HepG2 (cell line): ENCODE measurements around the gene CHKB. TPM values are rescaled to one million over a fixed set of nuclear protein-coding genes. Genes with fewer than 3 reads are reported as not detected.

Source experiments
- ATAC-seq: fragments of 200-7000 bp; cut with Tn5 transposase; 3 replicates; pipeline ENCODE4 v1.9.1; 2020; ENCODE audit warnings: mild to moderate bottlenecking, moderate library complexity
- BruUV-seq: library from RNA; stranded (reverse); fragments of 400-500 nt; replicated peaks from 2 replicates; lab custom pipeline; 2021; lab: Mats Ljungman, UMichigan
- CTCF ChIA-PET: fragments of 300-600 bp; formaldehyde crosslinking; extraction: SDS; loops from one replicate; lab custom pipeline; 2021; ENCODE audit warnings: low total read pairs, inconsistent platforms, low intra/inter-chr PET ratio; lab: Yijun Ruan, JAX
- POLR2A ChIA-PET: fragments of 350-600 bp; sonication (Branson Sonifier 250); formaldehyde crosslinking; loops from one replicate; lab custom pipeline; 2020; ENCODE audit warnings: antibody characterized with exemption, inconsistent platforms; lab: Yijun Ruan, JAX
- DNase-seq: peaks from one replicate; pipeline ENCODE4 v3.0.0-alpha.2; 2015; ENCODE audit warnings: low spot score
- FAIRE-seq: peaks from 3 replicates; lab custom pipeline; 2011; peaks lifted over from hg19 to GRCh38; lab: Jason Lieb, UNC
- H2AFZ ChIP-seq: one replicate; pipeline ENCODE4 v1.6.1; 2011; ENCODE audit warnings: low read length, inconsistent platforms
- H3K27ac ChIP-seq: fragments of 300-600 bp; 3 replicates; pipeline ENCODE4 v1.8.0; 2011; ENCODE audit warnings: mixed run types, mild to moderate bottlenecking, mixed read lengths, low read length, inconsistent platforms; ENCODE audit not compliant: insufficient read depth; ENCODE audit errors: extremely low read length
- H3K27me3 ChIP-seq, 2 experiments: fragments of 200-600 bp in 1 of 2; 2 replicates in 1 of 2; 3 replicates in 1 of 2; pipeline versions ENCODE4 v1.6.0 to v1.8.0; 2011; ENCODE audit warnings: low read length in 2 of 2, mild to moderate bottlenecking in 2 of 2, moderate library complexity in 2 of 2, inconsistent platforms in 1 of 2; ENCODE audit not compliant: insufficient read depth in 2 of 2, control insufficient read depth in 1 of 2
- H3K36me3 ChIP-seq, 2 experiments: fragments of 200-600 bp in 1 of 2; replicated peaks in 1 of 2; 2 replicates in 1 of 2; 3 replicates in 1 of 2; pipeline versions ENCODE4 v1.5.1 to v1.8.0; 2011; ENCODE audit warnings: low read length in 2 of 2, inconsistent platforms in 1 of 2; ENCODE audit not compliant: insufficient read depth in 2 of 2, control insufficient read depth in 1 of 2
- H3K4me1 ChIP-seq: 2 replicates; pipeline ENCODE4 v1.5.1; 2012; ENCODE audit warnings: low read length, inconsistent platforms; ENCODE audit not compliant: insufficient read depth
- H3K4me2 ChIP-seq: 2 replicates; pipeline ENCODE4 v1.6.0; 2011; ENCODE audit warnings: low read depth, low read length, inconsistent platforms
- H3K4me3 ChIP-seq, 3 experiments: fragments of 200-600 bp in 1 of 3; sonication (generic), shearing (Covaris generic) in 1 of 3; replicated peaks in 1 of 3; 2 replicates each; pipeline ENCODE4 v1.5.1; 2011 to 2016; ENCODE audit warnings: low read length in 3 of 3, inconsistent platforms in 2 of 3, low read depth in 2 of 3, mild to moderate bottlenecking in 2 of 3, control low read depth in 1 of 3, mixed read lengths in 1 of 3; ENCODE audit not compliant: insufficient read depth in 1 of 3
- H3K79me2 ChIP-seq: one replicate; pipeline ENCODE4 v1.6.1; 2011; ENCODE audit warnings: low read length, inconsistent platforms; ENCODE audit not compliant: insufficient read depth
- H3K9ac ChIP-seq: 2 replicates; pipeline ENCODE4 v1.6.0; 2011; ENCODE audit warnings: mild to moderate bottlenecking, low read depth, low read length, inconsistent platforms; ENCODE audit not compliant: insufficient read depth
- H3K9me3 ChIP-seq: 2 replicates; pipeline ENCODE4 v1.5.1; 2012; ENCODE audit warnings: mild to moderate bottlenecking, low read length
- H4K20me1 ChIP-seq: 2 replicates; pipeline ENCODE4 v1.6.0; 2011; ENCODE audit warnings: inconsistent platforms, mild to moderate bottlenecking, low read length, moderate library complexity; ENCODE audit not compliant: insufficient read depth
- MAZ ChIP-seq, 2 experiments: sonication (generic) in 1 of 2; formaldehyde crosslinking in 1 of 2; IDR thresholded peaks; 2 replicates each; pipeline versions ENCODE4 v1.5.0 to v1.6.1; 2012 to 2020; ENCODE audit warnings: low read depth in 2 of 2, mild to moderate bottlenecking in 2 of 2, borderline replicate concordance in 1 of 2, improper control_type of control experiment in 1 of 2, low read length in 1 of 2, missing genetic modification reagents in 1 of 2, moderate library complexity in 1 of 2
- MIER2 ChIP-seq: IDR thresholded peaks from 2 replicates; pipeline ENCODE4 v1.6.1; 2016; ENCODE audit warnings: missing biosample characterization, missing genetic modification reagents
- NRL ChIP-seq: sonication (generic); formaldehyde crosslinking; IDR thresholded peaks from 2 replicates; pipeline ENCODE4 v1.5.0; 2020; ENCODE audit warnings: missing genetic modification reagents, mild to moderate bottlenecking, moderate library complexity, borderline replicate concordance
- POLR2A ChIP-seq, 2 experiments: IDR thresholded peaks; 2 replicates each; pipeline ENCODE4 v1.6.1; 2011; ENCODE audit warnings: low read depth in 2 of 2, low read length in 2 of 2, mild to moderate bottlenecking in 1 of 2, moderate library complexity in 1 of 2; ENCODE audit not compliant: insufficient read depth in 1 of 2
- ZNF24 ChIP-seq: fragments of 450-650 bp; IDR thresholded peaks from 2 replicates; pipeline ENCODE4 v1.6.1; 2017; ENCODE audit warnings: antibody characterized with exemption, mild to moderate bottlenecking
- ZNF329 ChIP-seq: sonication (generic); formaldehyde crosslinking; IDR thresholded peaks from 2 replicates; pipeline ENCODE4 v1.9.0; 2021; ENCODE audit warnings: low read depth, mild to moderate bottlenecking, missing genetic modification reagents
- ZNF382 ChIP-seq: sonication (generic); formaldehyde crosslinking; IDR thresholded peaks from 2 replicates; pipeline ENCODE4 v1.5.0; 2020; ENCODE audit warnings: missing genetic modification reagents, mild to moderate bottlenecking, borderline replicate concordance
- ZNF564 ChIP-seq: sonication (generic); formaldehyde crosslinking; IDR thresholded peaks from 2 replicates; pipeline ENCODE4 v1.8.1; 2023; ENCODE audit warnings: mild to moderate bottlenecking, missing genetic modification reagents
- ZNF577 ChIP-seq: sonication (generic); formaldehyde crosslinking; IDR thresholded peaks from 2 replicates; pipeline ENCODE4 v1.4.0; 2020; ENCODE audit warnings: mild to moderate bottlenecking, low read depth, missing genetic modification reagents, borderline replicate concordance
- ZNF644 ChIP-seq: IDR thresholded peaks from 2 replicates; pipeline ENCODE4 v1.6.1; 2016; ENCODE audit warnings: low read depth
- ZSCAN20 ChIP-seq: sonication (generic); formaldehyde crosslinking; IDR thresholded peaks from 2 replicates; pipeline ENCODE4 v1.4.0; 2020; ENCODE audit warnings: missing genetic modification reagents, mild to moderate bottlenecking, borderline replicate concordance
- whole genome bisulfite sequencing: methylation state at CpG from one replicate; pipeline ENCODE4 v1.1.6; 2017; ENCODE audit warnings: low lambda C conversion rate; 5-methylcytosine and 5-hydroxymethylcytosine counted together
- in situ Hi-C: cut with HindIII; loops from 2 replicates; pipeline ENCODE4 v1.10.0; 2017; ENCODE audit warnings: low pct_unique_long_range_greater_than_20kb; ENCODE audit not compliant: extremely low pct_ligation_motif_present
- intact Hi-C: fragments of 100-400 bp; cut with micrococcal nuclease; formaldehyde crosslinking; loops from one replicate; pipeline ENCODE4 v1.10.0; 2022; ENCODE audit not compliant: unreplicated experiment
- polyA plus RNA-seq, 8 experiments: library from polyadenylated mRNA; depleted of rRNA in 3 of 8; stranded (reverse) in 7 of 8; unstranded in 1 of 8; fragments of >200 nt; fragmentation: Illumina TruSeq in 4 of 8; extraction: Trizol in 4 of 8; gene quantifications; 2 replicates each; pipeline versions ENCODE4 v1.2.1 to v1.2.3, GENCODE V29; 2011 to 2016; ENCODE audit warnings: low read depth in 4 of 8, missing spikeins in 1 of 8, mixed read lengths in 1 of 8; ENCODE audit not compliant: insufficient read depth in 1 of 8
- total RNA-seq, 5 experiments: library from RNA; depleted of rRNA; stranded (reverse); fragments of >200 nt; fragmentation: Illumina TruSeq; extraction: Trizol; gene quantifications; 2 replicates each; pipeline ENCODE4 v1.2.3, GENCODE V29; 2016; ENCODE audit warnings: low read depth in 1 of 5
- TF ChIP-seq, protein P1 (sequence below): sonication (generic); formaldehyde crosslinking; IDR thresholded peaks from 2 replicates; pipeline ENCODE4 v1.4.0; 2020; ENCODE audit warnings: mild to moderate bottlenecking, low read depth, missing genetic modification reagents
- TF ChIP-seq, protein P2 (sequence below): IDR thresholded peaks from 2 replicates; pipeline ENCODE4 v1.6.1; 2016; ENCODE audit warnings: control low read depth
- TF ChIP-seq, protein P3 (sequence below): sonication (generic); formaldehyde crosslinking; IDR thresholded peaks from 2 replicates; pipeline ENCODE4 v1.4.0; 2020; ENCODE audit warnings: missing genetic modification reagents, borderline replicate concordance
- TF ChIP-seq, protein P4 (sequence below): sonication (generic); formaldehyde crosslinking; IDR thresholded peaks from 2 replicates; pipeline ENCODE4 v1.5.0; 2020; ENCODE audit warnings: missing genetic modification reagents
- TF ChIP-seq, protein P5 (sequence below): IDR thresholded peaks from 2 replicates; pipeline ENCODE4 v1.6.1; 2016
- TF ChIP-seq, protein P6 (sequence below): sonication (generic); formaldehyde crosslinking; IDR thresholded peaks from 2 replicates; pipeline ENCODE4 v1.4.0; 2020; ENCODE audit warnings: mild to moderate bottlenecking, missing genetic modification reagents

The CHKB gene
- total and polyA plus RNA-seq, 2 of the 13 experiments (the other 11 are each of a cell fraction or from before 2014, with no cell fraction given): 24.5 to 42.7 TPM

DNA sequence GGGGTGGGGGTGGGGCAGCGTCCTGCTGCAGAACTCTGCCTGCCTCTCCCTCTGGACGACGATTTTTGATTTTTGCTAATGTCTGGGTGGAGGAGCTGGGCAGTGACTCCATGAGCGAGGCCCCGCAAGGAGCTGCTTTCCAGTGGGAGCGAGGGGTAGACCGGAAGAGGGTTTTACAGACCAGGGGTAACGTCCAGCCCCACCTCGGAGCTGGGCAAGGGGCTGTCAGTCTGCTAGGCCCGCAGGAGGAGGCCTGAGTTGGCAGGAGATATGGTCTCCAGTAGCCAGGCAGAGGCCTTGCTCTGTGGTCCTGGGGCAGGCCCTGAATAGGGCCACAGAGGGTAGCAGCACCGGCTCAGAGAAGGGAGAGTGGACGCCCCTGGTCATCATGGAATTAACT is 26.9 kb upstream of the CHKB start:
- DNase-seq (no peak), FAIRE-seq (no peak), ATAC-seq (no peak)
- H3K36me3 ChIP-seq: no peaks in the 10 kb centered on the region
- WGBS: 59% methylated on average over 7 of the region's 12 CpGs
- H3K27me3 ChIP-seq: peaks cover 0 to 6% of the 10 kb centered on the region in 2 experiments; a peak in 2 of 5 replicates
- ChIA-PET CTCF (no interaction called here), POLR2A (interaction anchor here (1.8 kb wide), 1 partner anchor 27 kb away, joined by 4 read pairs; the partner anchor contains the start of gene CHKB)
- no peak overlapping the region for H3K27ac ChIP-seq
- in situ Hi-C loops: no loop called here
- H4K20me1 ChIP-seq: no peaks in the 10 kb centered on the region
- intact Hi-C loops: no loop called here
- no peaks in the 10 kb centered on the region for H3K9me3 ChIP-seq
- no TSS peak for BruUV-seq
- no peaks in the 10 kb centered on the region for H3K79me2 ChIP-seq
- no peak overlapping the region for H3K4me3 ChIP-seq
- TF ChIP-seq, protein P1, sequence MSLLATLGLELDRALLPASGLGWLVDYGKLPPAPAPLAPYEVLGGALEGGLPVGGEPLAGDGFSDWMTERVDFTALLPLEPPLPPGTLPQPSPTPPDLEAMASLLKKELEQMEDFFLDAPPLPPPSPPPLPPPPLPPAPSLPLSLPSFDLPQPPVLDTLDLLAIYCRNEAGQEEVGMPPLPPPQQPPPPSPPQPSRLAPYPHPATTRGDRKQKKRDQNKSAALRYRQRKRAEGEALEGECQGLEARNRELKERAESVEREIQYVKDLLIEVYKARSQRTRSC (CRISPR knock-in tag): no peak
- TF ChIP-seq, protein P2, sequence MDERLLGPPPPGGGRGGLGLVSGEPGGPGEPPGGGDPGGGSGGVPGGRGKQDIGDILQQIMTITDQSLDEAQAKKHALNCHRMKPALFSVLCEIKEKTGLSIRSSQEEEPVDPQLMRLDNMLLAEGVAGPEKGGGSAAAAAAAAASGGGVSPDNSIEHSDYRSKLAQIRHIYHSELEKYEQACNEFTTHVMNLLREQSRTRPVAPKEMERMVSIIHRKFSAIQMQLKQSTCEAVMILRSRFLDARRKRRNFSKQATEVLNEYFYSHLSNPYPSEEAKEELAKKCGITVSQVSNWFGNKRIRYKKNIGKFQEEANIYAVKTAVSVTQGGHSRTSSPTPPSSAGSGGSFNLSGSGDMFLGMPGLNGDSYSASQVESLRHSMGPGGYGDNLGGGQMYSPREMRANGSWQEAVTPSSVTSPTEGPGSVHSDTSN (CRISPR knock-in tag): no peak
- TF ChIP-seq MIER2 (CRISPR knock-in tag) (no peak), ZNF382 (CRISPR knock-in tag) (no peak), POLR2A (IDR thresholded peaks at IDR 0.05; ENCODE audit: insufficient read depth in 1 of 2, low read depth in 2 of 2, low read length in 2 of 2) (no peak), MAZ (IDR thresholded peaks at IDR 0.05; ENCODE audit: borderline replicate concordance, low read depth, low read length) (no peak), MAZ (CRISPR knock-in tag; IDR thresholded peaks at IDR 0.05; ENCODE audit: low read depth) (no peak), ZNF24 (no peak), ZNF644 (no peak), NRL (CRISPR knock-in tag) (no peak), ZNF564 (no peak), ZSCAN20 (CRISPR knock-in tag) (no peak), ZNF577 (CRISPR knock-in tag) (no peak), ZNF329 (CRISPR knock-in tag) (no peak)
- TF ChIP-seq, protein P3, sequence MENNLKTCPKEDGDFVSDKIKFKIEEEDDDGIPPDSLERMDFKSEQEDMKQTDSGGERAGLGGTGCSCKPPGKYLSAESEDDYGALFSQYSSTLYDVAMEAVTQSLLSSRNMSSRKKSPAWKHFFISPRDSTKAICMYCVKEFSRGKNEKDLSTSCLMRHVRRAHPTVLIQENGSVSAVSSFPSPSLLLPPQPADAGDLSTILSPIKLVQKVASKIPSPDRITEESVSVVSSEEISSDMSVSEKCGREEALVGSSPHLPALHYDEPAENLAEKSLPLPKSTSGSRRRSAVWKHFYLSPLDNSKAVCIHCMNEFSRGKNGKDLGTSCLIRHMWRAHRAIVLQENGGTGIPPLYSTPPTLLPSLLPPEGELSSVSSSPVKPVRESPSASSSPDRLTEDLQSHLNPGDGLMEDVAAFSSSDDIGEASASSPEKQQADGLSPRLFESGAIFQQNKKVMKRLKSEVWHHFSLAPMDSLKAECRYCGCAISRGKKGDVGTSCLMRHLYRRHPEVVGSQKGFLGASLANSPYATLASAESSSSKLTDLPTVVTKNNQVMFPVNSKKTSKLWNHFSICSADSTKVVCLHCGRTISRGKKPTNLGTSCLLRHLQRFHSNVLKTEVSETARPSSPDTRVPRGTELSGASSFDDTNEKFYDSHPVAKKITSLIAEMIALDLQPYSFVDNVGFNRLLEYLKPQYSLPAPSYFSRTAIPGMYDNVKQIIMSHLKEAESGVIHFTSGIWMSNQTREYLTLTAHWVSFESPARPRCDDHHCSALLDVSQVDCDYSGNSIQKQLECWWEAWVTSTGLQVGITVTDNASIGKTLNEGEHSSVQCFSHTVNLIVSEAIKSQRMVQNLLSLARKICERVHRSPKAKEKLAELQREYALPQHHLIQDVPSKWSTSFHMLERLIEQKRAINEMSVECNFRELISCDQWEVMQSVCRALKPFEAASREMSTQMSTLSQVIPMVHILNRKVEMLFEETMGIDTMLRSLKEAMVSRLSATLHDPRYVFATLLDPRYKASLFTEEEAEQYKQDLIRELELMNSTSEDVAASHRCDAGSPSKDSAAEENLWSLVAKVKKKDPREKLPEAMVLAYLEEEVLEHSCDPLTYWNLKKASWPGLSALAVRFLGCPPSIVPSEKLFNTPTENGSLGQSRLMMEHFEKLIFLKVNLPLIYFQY: no peak
- TF ChIP-seq, protein P4, sequence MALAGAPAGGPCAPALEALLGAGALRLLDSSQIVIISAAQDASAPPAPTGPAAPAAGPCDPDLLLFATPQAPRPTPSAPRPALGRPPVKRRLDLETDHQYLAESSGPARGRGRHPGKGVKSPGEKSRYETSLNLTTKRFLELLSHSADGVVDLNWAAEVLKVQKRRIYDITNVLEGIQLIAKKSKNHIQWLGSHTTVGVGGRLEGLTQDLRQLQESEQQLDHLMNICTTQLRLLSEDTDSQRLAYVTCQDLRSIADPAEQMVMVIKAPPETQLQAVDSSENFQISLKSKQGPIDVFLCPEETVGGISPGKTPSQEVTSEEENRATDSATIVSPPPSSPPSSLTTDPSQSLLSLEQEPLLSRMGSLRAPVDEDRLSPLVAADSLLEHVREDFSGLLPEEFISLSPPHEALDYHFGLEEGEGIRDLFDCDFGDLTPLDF: no peak
- TF ChIP-seq, protein P5, sequence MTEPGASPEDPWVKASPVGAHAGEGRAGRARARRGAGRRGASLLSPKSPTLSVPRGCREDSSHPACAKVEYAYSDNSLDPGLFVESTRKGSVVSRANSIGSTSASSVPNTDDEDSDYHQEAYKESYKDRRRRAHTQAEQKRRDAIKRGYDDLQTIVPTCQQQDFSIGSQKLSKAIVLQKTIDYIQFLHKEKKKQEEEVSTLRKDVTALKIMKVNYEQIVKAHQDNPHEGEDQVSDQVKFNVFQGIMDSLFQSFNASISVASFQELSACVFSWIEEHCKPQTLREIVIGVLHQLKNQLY: no peak
- TF ChIP-seq, protein P6, sequence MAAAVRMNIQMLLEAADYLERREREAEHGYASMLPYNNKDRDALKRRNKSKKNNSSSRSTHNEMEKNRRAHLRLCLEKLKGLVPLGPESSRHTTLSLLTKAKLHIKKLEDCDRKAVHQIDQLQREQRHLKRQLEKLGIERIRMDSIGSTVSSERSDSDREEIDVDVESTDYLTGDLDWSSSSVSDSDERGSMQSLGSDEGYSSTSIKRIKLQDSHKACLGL (CRISPR knock-in tag): no peak
- H3K9ac ChIP-seq: no peak overlapping the region
- no peak overlapping the region for H2AFZ ChIP-seq
- H3K4me2 ChIP-seq: no peak overlapping the region
- peaks cover 22% of the 10 kb centered on the region for H3K4me1 ChIP-seq
